Stimulated activated CD4-positive, alpha-beta T cell treated with anti-CD3 and anti-CD28 coated beads, Interleukin-12 subunit alpha, Interleukin-12 subunit beta, amount 100 ng/mL, for 4 hours (primary cell): ENCODE measurements around the gene CCDC88C.
A peak's percentile ranks its signal among the peaks of the same experiment; 100 is the strongest.

ENCODE experiments used
- DNase-seq: peaks from one replicate; pipeline ENCODE4 v3.0.0-alpha.2; 2020

CCDC88C gene

GRCh38 chr14:91305650-91306431, 111.8 kb downstream of the CCDC88C start:
- DNase-seq = no peak

- DNase-seq = no peak
Observed at GRCh38 chr14:91303924-91304229, 113.7 kb downstream of the CCDC88C start.

GRCh38 chr14:91303091-91303923, 114.3 kb downstream of the CCDC88C start:
- DNase-seq = peak; percentile 53

- DNase-seq = no peak
Observed at GRCh38 chr14:91302391-91302790, 115.2 kb downstream of the CCDC88C start.

- DNase-seq = no peak
Observed at GRCh38 chr14:91300957-91301356, 116.7 kb downstream of the CCDC88C start.

- DNase-seq = no peak
Observed at GRCh38 chr14:91300283-91300895, 117.2 kb downstream of the CCDC88C start.

GRCh38 chr14:91299121-91300115, 118.2 kb downstream of the CCDC88C start:
- no peak for DNase-seq

GRCh38 chr14:91298576-91298975, 119.0 kb downstream of the CCDC88C start:
- DNase-seq = no peak

GRCh38 chr14:91297081-91297711, 120.4 kb downstream of the CCDC88C start:
- no peak for DNase-seq

- no peak for DNase-seq
Observed at GRCh38 chr14:91295851-91296796, 121.5 kb downstream of the CCDC88C start.

- DNase-seq = no peak
Observed at GRCh38 chr14:91295276-91295845, 122.3 kb downstream of the CCDC88C start.

GRCh38 chr14:91294153-91294552, 123.5 kb downstream of the CCDC88C start:
- DNase-seq = no peak

GRCh38 chr14:91293281-91293680, 124.3 kb downstream of the CCDC88C start:
- no peak for DNase-seq

GRCh38 chr14:91292491-91292890, 125.1 kb downstream of the CCDC88C start:
- DNase-seq = no peak

GRCh38 chr14:91291786-91292405, 125.7 kb downstream of the CCDC88C start:
- no peak for DNase-seq

GRCh38 chr14:91290986-91291385, 126.6 kb downstream of the CCDC88C start:
- DNase-seq = no peak

- DNase-seq = no peak
Observed at GRCh38 chr14:91289464-91289863, 128.2 kb downstream of the CCDC88C start.

GRCh38 chr14:91288876-91289275, 128.7 kb downstream of the CCDC88C start:
- DNase-seq = no peak

GRCh38 chr14:91286530-91286937, 131.1 kb downstream of the CCDC88C start:
- peak; percentile 81 for DNase-seq
